Activated naive CD4-positive, alpha-beta T cell treated with anti-CD3 and anti-CD28 coated beads, Interleukin-2, amount 10 ng/mL, durations not matched to agents 7 days and 5 days (primary cell): ENCODE data around the gene OS9.

ENCODE experiments used
- CTCF ChIA-PET: fragments of 350-600 bp; sonication (Branson Sonifier 250); formaldehyde crosslinking; loops from one replicate; lab custom pipeline; 2021; ENCODE audit warnings: antibody characterized with exemption; lab: Charles Lee
- DNase-seq: peaks from one replicate; pipeline ENCODE4 v3.0.0-alpha.2; 2020
- H3K27ac Mint-ChIP-seq: one replicate; pipeline ENCODE4 v1.8.0; 2021; ENCODE audit warnings: mild to moderate bottlenecking, moderate library complexity, mixed read lengths
- H3K27me3 Mint-ChIP-seq: one replicate; pipeline ENCODE4 v1.8.0; 2021; ENCODE audit warnings: mild to moderate bottlenecking, mixed read lengths
- H3K36me3 Mint-ChIP-seq: one replicate; pipeline ENCODE4 v1.8.0; 2021; ENCODE audit warnings: mixed read lengths
- H3K4me1 Mint-ChIP-seq: one replicate; pipeline ENCODE4 v1.8.0; 2021; ENCODE audit warnings: mixed read lengths
- H3K4me3 Mint-ChIP-seq: one replicate; pipeline ENCODE4 v1.8.0; 2021; ENCODE audit warnings: mild to moderate bottlenecking, moderate library complexity, mixed read lengths
- H3K9me3 Mint-ChIP-seq: one replicate; pipeline ENCODE4 v1.8.0; 2021; ENCODE audit warnings: mixed read lengths

OS9 gene

GRCh38 chr12:57722716-57723629 is 29.0 kb downstream of the OS9 start:
- H3K4me3 Mint-ChIP-seq: no peak overlapping the region
- peaks cover 9% of the 10 kb centered on the region for H3K4me1 Mint-ChIP-seq
- DNase-seq: peak; percentile 19
- peaks cover 45% of the 10 kb centered on the region for H3K36me3 Mint-ChIP-seq
- no peaks in the 10 kb centered on the region for H3K9me3 Mint-ChIP-seq
- H3K27ac Mint-ChIP-seq: peak overlapping the region; percentile 68
- CTCF ChIA-PET: interaction anchor here (1.0 to 1.2 kb wide), 2 partner anchors 14 to 138 kb away, joined by 3 to 4 read pairs; no protein-coding TSS in a partner anchor
- H3K27me3 Mint-ChIP-seq: no peaks in the 10 kb centered on the region

- no peak for DNase-seq
- Mint-ChIP-seq H3K9me3 (no peaks in the 10 kb centered on the region), H3K4me1 (peaks cover 7% of the 10 kb centered on the region), H3K27ac (no peak overlapping the region), H3K4me3 (no peak overlapping the region), H3K27me3 (no peaks in the 10 kb centered on the region), H3K36me3 (peaks cover 44% of the 10 kb centered on the region)
- CTCF ChIA-PET: no interaction called here
Measured at GRCh38 chr12:57723630-57723962, 29.7 kb downstream of the OS9 start.

DNA sequence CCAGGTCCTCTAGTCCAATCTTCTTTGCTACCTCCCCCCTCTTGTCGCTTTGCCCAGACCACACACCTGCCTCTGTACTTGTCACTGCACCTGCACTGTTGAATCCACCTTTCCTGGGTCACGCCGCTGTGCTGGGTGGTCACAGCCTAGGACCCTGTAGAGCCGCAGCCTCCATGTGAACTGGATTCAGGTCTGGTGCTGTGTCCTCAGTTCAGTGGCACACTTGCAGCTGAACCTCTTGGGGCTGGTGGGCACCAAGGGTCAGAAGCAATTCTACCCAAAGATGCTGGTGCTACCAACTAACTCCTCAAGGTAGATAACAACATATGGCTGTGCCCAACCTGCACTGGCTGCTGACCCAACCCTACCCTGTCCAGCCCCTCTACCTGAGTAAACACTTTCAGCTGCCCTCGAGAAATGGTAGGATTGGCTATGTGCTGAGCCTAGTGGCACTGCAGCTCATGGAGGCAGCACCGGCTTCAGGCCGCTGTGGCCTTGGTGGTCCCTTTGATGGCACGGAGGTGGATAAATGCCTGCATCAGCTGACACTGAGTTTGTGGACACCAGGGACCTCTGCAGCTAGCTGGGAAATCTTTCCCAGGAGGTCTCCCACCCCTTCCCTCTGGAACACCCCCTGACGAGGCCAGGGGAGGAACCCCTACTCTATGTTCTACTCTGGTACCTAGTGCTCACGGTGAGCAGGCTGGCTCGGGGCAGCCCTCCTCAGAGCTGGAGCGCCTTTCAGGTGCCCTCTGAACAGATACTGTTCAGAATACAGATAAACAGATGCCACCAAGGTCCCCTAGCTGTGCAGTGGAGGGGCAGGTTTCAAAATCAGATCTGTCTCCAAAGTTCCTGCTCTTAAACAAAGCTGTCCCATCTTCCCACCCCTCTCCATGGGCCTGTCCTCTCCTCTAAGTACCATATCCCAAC is 30.3 kb downstream of the OS9 start:
- H3K36me3 Mint-ChIP-seq: peaks cover 41% of the 10 kb centered on the region
- CTCF ChIA-PET: interaction anchor here (0.5 to 0.7 kb wide), 2 partner anchors 17 to 91 kb away, joined by 3 read pairs; no protein-coding TSS in a partner anchor
- H3K4me3 Mint-ChIP-seq: no peak overlapping the region
- no peaks in the 10 kb centered on the region for H3K27me3 Mint-ChIP-seq
- H3K27ac Mint-ChIP-seq: no peak overlapping the region
- peaks cover 7% of the 10 kb centered on the region for H3K4me1 Mint-ChIP-seq
- DNase-seq: peak; percentile 16
- no peaks in the 10 kb centered on the region for H3K9me3 Mint-ChIP-seq

GRCh38 chr12:57724936-57725740 is 31.2 kb downstream of the OS9 start:
- no peak for DNase-seq
- no peaks in the 10 kb centered on the region for H3K9me3 Mint-ChIP-seq
- H3K36me3 Mint-ChIP-seq: peaks cover 43% of the 10 kb centered on the region
- H3K4me3 Mint-ChIP-seq: no peak overlapping the region
- H3K27me3 Mint-ChIP-seq: no peaks in the 10 kb centered on the region
- CTCF ChIA-PET: interaction anchor here (0.7 to 1.4 kb wide), 2 partner anchors 16 kb away, joined by 3 to 6 read pairs; no protein-coding TSS in a partner anchor
- no peak overlapping the region for H3K27ac Mint-ChIP-seq
- peaks cover 7% of the 10 kb centered on the region for H3K4me1 Mint-ChIP-seq

DNA sequence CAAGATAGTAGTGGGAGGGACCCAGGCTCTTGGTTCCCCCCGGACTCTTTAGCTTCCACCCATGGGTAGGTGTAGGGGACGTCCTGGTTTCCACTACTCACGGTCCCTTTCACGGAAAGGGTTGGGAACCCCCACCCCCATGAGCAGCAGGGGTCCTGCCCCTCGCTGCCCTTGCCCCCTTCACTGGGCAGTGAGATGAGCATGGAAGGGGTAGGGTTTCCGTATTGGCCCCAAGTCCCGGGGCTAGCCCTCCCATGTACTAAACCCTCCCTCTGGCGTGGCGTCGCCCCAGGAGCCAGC is 31.9 kb downstream of the OS9 start:
- Mint-ChIP-seq H3K9me3 (no peaks in the 10 kb centered on the region), H3K4me1 (peaks cover 7% of the 10 kb centered on the region), H3K4me3 (no peak overlapping the region), H3K27me3 (no peaks in the 10 kb centered on the region), H3K36me3 (peaks cover 49% of the 10 kb centered on the region), H3K27ac (peak overlapping the region; percentile 81)
- CTCF ChIA-PET: interaction anchor here (1.4 kb wide), 1 partner anchor 16 kb away, joined by 6 read pairs; no protein-coding TSS in a partner anchor
- DNase-seq: no peak

DNA sequence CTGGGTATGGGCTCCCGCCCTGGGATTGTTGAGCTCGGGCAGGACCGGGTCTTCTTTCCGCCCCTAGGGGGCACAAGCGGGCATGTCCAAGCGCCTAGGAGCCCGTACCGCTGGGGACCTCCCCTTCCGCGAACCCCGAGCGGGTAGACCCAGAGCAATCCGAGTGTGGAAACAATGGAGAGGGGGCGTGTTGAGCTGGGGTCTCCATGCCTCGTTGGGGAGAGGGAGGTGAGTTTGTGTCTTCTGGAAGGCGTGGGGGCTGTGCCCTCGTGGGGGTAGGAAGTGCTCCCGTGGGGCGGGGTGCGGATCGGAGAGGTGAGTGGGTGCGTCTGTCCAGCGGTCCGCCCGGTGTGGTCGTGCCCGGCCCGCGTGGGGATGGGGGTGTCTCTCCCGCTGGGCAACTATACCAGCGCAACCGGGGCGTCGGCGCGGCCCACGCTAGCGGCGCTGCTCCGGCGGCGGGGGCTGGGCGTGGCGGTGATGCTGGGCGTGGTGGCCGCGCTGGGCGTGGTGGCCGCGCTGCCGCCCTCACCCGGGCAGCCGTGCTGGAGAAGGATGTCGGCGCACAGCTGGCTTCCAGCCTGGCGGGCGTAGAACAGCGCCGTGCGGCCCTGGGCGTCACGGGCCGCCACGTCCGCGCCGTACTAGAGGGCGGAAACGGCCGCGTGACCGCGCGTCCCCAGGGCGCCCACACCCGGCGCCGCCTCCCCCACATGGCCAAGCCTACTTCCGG is 32.4 kb downstream of the OS9 start:
- Mint-ChIP-seq H3K27me3 (no peaks in the 10 kb centered on the region), H3K4me1 (peaks cover 7% of the 10 kb centered on the region), H3K4me3 (no peak overlapping the region), H3K36me3 (peaks cover 50% of the 10 kb centered on the region), H3K27ac (no peak overlapping the region), H3K9me3 (no peaks in the 10 kb centered on the region)
- CTCF ChIA-PET: interaction anchor here (1.4 kb wide), 1 partner anchor 15 kb away, joined by 6 read pairs; no protein-coding TSS in a partner anchor
- DNase-seq: peak; percentile 44

DNA sequence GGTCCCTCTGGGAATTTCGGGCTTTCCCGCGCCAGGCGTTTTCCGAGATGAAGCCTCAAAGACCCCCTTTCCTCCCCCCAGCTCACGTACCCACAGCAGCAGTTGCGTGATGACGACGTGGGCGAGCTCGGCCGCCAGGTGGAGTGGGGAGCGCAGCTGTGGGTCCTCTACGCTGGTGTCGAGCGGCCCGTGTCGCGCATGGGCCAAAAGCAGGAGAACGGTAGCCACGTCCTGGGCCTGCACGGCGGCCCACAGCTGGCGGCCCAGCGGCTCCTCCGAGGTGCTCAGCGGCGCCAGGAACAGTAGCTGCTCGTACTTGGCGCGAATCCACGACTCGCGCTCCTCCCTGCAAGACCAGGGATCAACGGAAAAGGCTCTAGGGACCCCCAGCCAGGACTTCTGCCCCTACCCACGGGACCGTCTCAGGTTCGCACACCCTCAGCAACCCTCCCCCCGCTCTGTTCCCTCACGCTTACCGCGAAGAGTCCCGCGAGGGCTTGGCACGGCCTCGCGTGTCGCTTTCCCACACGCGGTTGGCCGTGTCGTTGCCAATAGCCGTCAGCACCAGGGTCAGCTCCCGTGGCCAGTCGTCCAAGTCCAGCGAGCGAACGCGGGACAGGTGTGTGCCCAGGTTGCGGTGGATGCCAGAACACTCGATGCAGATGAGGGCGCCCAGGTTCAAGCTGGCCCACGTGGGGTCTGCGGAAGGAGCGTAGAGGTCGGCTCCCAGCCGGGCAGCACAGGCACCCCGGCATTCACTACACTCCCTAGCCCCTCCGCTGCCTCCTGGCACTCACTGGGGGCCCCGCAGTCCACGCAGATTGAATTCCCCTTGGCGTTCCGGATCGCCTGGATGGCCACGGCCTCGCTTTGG is 33.2 kb downstream of the OS9 start:
- CTCF ChIA-PET: no interaction called here
- DNase-seq: no peak
- no peak overlapping the region for H3K27ac Mint-ChIP-seq
- no peaks in the 10 kb centered on the region for H3K9me3 Mint-ChIP-seq
- H3K4me1 Mint-ChIP-seq: peaks cover 7% of the 10 kb centered on the region
- no peak overlapping the region for H3K4me3 Mint-ChIP-seq
- peaks cover 52% of the 10 kb centered on the region for H3K36me3 Mint-ChIP-seq
- no peaks in the 10 kb centered on the region for H3K27me3 Mint-ChIP-seq

DNA sequence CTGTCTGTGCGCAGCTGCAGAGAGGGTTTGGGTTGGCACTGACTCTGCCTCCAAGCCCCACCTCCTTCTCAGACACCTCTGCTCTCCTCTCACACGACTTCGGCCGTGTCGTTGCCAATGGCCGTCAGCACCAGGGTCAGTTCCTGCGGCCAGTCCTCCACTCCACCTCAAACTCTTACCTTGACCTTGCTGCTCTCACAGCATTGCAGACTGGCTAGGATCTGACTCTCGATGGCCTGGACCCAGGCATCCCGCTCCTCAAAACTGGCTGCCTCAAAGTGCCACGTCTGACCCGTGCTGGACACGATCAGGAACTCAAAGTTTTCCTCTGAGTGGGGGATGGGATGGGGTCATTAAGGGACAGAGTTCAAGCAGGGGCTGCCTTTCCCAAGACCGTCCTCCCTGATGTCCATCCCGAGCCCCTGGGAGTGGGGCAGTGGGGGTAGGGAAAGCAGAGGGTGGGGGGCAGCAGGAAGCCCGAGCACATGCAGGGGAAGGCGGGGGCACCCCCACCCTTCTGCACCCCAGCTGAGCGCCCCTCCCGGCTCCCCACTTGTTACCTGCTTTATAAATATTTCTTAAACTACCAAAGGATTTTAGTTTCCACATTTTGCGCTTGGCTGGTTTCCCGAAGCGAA is 33.9 kb downstream of the OS9 start:
- peaks cover 7% of the 10 kb centered on the region for H3K4me1 Mint-ChIP-seq
- no peak for DNase-seq
- peaks cover 58% of the 10 kb centered on the region for H3K36me3 Mint-ChIP-seq
- CTCF ChIA-PET: no interaction called here
- no peaks in the 10 kb centered on the region for H3K9me3 Mint-ChIP-seq
- no peaks in the 10 kb centered on the region for H3K27me3 Mint-ChIP-seq
- no peak overlapping the region for H3K4me3 Mint-ChIP-seq
- no peak overlapping the region for H3K27ac Mint-ChIP-seq

GRCh38 chr12:57729321-57729844 is 35.5 kb downstream of the OS9 start:
- CTCF ChIA-PET: no interaction called here
- peaks cover 63% of the 10 kb centered on the region for H3K36me3 Mint-ChIP-seq
- H3K4me3 Mint-ChIP-seq: no peak overlapping the region
- H3K27me3 Mint-ChIP-seq: no peaks in the 10 kb centered on the region
- H3K9me3 Mint-ChIP-seq: no peaks in the 10 kb centered on the region
- DNase-seq: no peak
- H3K27ac Mint-ChIP-seq: no peak overlapping the region
- H3K4me1 Mint-ChIP-seq: peaks cover 7% of the 10 kb centered on the region

GRCh38 chr12:57730336-57731067 is 36.6 kb downstream of the OS9 start:
- Mint-ChIP-seq H3K4me1 (peaks cover 4% of the 10 kb centered on the region), H3K27me3 (no peaks in the 10 kb centered on the region), H3K4me3 (no peak overlapping the region), H3K9me3 (no peaks in the 10 kb centered on the region), H3K27ac (no peak overlapping the region), H3K36me3 (peaks cover 64% of the 10 kb centered on the region)
- CTCF ChIA-PET: no interaction called here
- no peak for DNase-seq

DNA sequence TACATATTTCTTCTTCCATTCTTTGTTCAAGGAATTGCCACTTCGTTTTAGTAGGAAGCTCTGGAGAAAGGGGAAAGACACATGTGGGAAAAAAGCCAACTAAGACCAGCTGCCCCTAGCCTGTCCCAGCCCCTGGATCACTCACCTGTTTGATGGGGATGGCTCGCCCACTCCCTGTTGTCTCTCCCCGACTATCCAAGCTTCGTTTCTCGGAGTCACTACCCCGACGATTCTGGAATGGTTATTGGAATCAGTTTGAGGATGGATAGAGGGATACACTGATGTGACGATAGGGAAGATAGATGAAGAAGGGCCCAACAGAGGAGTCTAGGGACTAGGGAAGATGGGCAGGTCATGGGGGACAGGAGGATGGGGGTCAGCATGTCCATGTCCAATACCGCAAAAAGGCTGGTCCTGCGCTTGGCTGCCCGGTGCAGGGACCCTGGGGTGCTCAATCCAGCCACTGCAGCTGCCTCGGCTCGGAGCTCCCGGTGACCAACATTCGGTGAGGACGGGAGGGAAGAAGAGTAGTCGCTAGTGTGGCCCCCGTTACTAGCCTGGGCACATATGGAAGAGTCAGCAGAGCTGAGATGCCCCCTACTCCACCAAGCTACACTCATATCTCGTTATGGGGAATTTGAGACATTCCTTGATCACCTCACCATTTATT is 37.6 kb downstream of the OS9 start:
- Mint-ChIP-seq H3K27ac (no peak overlapping the region), H3K4me1 (peaks cover 3% of the 10 kb centered on the region), H3K36me3 (peaks cover 66% of the 10 kb centered on the region), H3K27me3 (no peaks in the 10 kb centered on the region), H3K9me3 (no peaks in the 10 kb centered on the region), H3K4me3 (no peak overlapping the region)
- CTCF ChIA-PET: interaction anchor here (0.8 to 1.1 kb wide), 2 partner anchors 10 to 35 kb away, joined by 3 read pairs; partner anchors contain the start of gene CYP27B1
- no peak for DNase-seq
